ENCODE measurements around the gene DENND10. TPM values are rescaled to one million over a fixed set of nuclear protein-coding genes. Genes with fewer than 3 reads are reported as not detected.

Gene DENND10
- total and polyA plus RNA-seq, 8 donors: 7.2 to 16.3 (median 9.7) TPM

DNA sequence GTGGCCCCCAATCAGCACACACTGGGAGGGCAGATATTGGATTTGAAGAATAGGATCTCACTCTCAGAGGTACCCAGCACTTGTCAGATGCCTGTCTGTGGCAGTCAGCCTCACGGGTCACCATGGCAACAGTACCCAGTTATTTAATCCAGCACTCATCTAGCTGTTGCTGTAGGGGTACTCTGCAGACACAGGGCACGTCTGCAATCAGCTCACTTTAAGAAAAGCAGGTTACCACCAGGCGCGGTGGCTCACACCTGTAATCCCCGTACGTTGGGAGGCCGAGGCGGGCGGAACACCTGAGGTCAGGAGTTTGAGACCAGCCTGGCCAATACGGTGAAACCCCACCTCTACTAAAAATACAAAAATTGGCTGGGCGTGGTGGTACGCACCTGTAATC lies 49.7 kb downstream of the DENND10 start:
- intact Hi-C loops (cut with DNase I): no loop called here
- peaks cover 8 to 58% (median 23%) of the 10 kb centered on the region in 3 donors for H3K36me3 ChIP-seq

DNA sequence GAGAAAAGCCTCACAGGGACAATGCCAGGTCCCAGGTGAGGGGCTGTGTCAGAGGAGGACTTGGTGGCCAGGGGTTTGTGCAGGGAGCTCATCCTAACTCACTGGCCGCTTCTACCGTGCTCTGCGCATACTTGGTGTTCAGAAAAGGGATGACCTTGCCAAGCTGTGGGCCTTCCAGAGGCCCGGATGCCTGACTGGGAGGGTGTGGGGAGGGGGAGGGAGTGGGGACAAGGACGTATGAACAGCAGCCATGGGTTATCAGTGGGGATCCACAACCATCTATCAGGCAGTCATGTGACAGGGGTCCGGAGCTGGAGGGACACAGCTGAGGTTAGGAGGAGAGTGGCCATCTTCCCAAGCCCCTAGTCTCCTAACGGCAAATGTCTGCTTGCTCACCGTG lies 55.4 kb downstream of the DENND10 start:
- DNase-seq (no peak), ATAC-seq (no peak), FAIRE-seq (no peak)
- intact Hi-C loops (cut with DNase I): no loop called here
- WGBS, 2 donors: 80 to 86% methylated on average over 8 of the region's 8 CpGs
- no peak overlapping the region for H3K4me3 ChIP-seq
- no peaks in the 10 kb centered on the region for H3K9me3 ChIP-seq
- peaks cover 8 to 52% (median 16%) of the 10 kb centered on the region in 3 donors for H3K36me3 ChIP-seq
- no peak overlapping the region for H3K27ac ChIP-seq
- H3K27me3 ChIP-seq: no peaks in the 10 kb centered on the region
- TF ChIP-seq CTCF (IDR thresholded peaks at IDR 0.05): no peak
- no peaks in the 10 kb centered on the region for H3K4me1 ChIP-seq

More for the DNA sequence above, 49.7 kb downstream of the DENND10 start:
- WGBS, 2 donors: 95 to 96% methylated on average over 12 of the region's 12 CpGs
- H3K27me3 ChIP-seq: no peaks in the 10 kb centered on the region
- no peak for DNase-seq
- no peak overlapping the region for H3K27ac ChIP-seq
- no peak for ATAC-seq
- TF ChIP-seq CTCF (IDR thresholded peaks at IDR 0.05): no peak
- H3K4me3 ChIP-seq: no peak overlapping the region
- FAIRE-seq: no peak
- no peaks in the 10 kb centered on the region for H3K4me1 ChIP-seq
- H3K9me3 ChIP-seq: no peaks in the 10 kb centered on the region

GRCh38 chr10:119161680-119162451 lies 58.0 kb downstream of the DENND10 start:
- FAIRE-seq: no peak
- no peak for TF ChIP-seq CTCF (IDR thresholded peaks at IDR 0.05)
- H3K4me1 ChIP-seq: peaks cover 0 to 5% (median 0%) of the 10 kb centered on the region in 3 donors
- peaks cover 0 to 27% (median 0%) of the 10 kb centered on the region in 3 donors for H3K36me3 ChIP-seq
- WGBS, 2 donors: 56 to 61% methylated on average over 11 of the region's 11 CpGs
- no peak for DNase-seq
- H3K9me3 ChIP-seq: no peaks in the 10 kb centered on the region
- no peak overlapping the region for H3K27ac ChIP-seq
- no peaks in the 10 kb centered on the region for H3K27me3 ChIP-seq
- intact Hi-C loops (cut with DNase I): no loop called here
- no peak for ATAC-seq
- H3K4me3 ChIP-seq: no peak overlapping the region

GRCh38 chr10:119162452-119163092 lies 58.7 kb downstream of the DENND10 start:
- peaks cover 0 to 5% (median 0%) of the 10 kb centered on the region in 3 donors for H3K4me1 ChIP-seq
- H3K9me3 ChIP-seq: no peaks in the 10 kb centered on the region
- TF ChIP-seq CTCF (IDR thresholded peaks at IDR 0.05): no peak
- H3K27ac ChIP-seq: no peak overlapping the region
- no peaks in the 10 kb centered on the region for H3K27me3 ChIP-seq
- no peak for ATAC-seq
- intact Hi-C loops (cut with DNase I): no loop called here
- FAIRE-seq: no peak
- DNase-seq: no peak
- H3K4me3 ChIP-seq: no peak overlapping the region
- H3K36me3 ChIP-seq: peaks cover 0 to 25% (median 0%) of the 10 kb centered on the region in 3 donors
- 92 to 93% methylated on average over 5 of the region's 5 CpGs for WGBS, 2 donors

Measured in pancreas (tissue), 10 donors.